CD4-positive, alpha-beta T cell treated with Interleukin-12 subunit alpha and Interleukin-12 subunit beta, for 1 hour (primary cell): Measurements from ENCODE around the gene PANX2.

Source experiments
- DNase-seq: peaks from one replicate; pipeline ENCODE4 v3.0.0-alpha.2; 2020

The PANX2 gene

GRCh38 chr22:50216684-50217520 lies 46.4 kb downstream of the PANX2 start:
- no peak for DNase-seq

GRCh38 chr22:50217543-50218152 lies 47.1 kb downstream of the PANX2 start:
- DNase-seq: no peak

- no peak for DNase-seq
These were observed 47.8 kb downstream of the PANX2 start for GRCh38 chr22:50218153-50218995.

GRCh38 chr22:50218996-50219727 lies 48.6 kb downstream of the PANX2 start:
- no peak for DNase-seq

GRCh38 chr22:50219800-50220602 lies 49.5 kb downstream of the PANX2 start:
- no peak for DNase-seq

GRCh38 chr22:50220603-50221409 lies 50.3 kb downstream of the PANX2 start:
- DNase-seq: no peak

- DNase-seq: no peak
These were observed 51.1 kb downstream of the PANX2 start for GRCh38 chr22:50221410-50222300.

GRCh38 chr22:50222508-50222907 lies 52.0 kb downstream of the PANX2 start:
- DNase-seq: no peak

- DNase-seq: no peak
These were observed 53.5 kb downstream of the PANX2 start for GRCh38 chr22:50224071-50224470.

GRCh38 chr22:50225200-50225969 lies 54.9 kb downstream of the PANX2 start:
- no peak for DNase-seq

- DNase-seq: no peak
These were observed 55.7 kb downstream of the PANX2 start for GRCh38 chr22:50226063-50226874.

- no peak for DNase-seq
These were observed 56.3 kb downstream of the PANX2 start for GRCh38 chr22:50226875-50227165.

GRCh38 chr22:50227579-50228215 lies 57.2 kb downstream of the PANX2 start:
- DNase-seq: no peak

- DNase-seq: no peak
These were observed 57.8 kb downstream of the PANX2 start for GRCh38 chr22:50228366-50228765.

GRCh38 chr22:50229370-50229769 lies 58.8 kb downstream of the PANX2 start:
- DNase-seq: no peak
